Measurements from ENCODE around the gene RPP30.

DNA sequence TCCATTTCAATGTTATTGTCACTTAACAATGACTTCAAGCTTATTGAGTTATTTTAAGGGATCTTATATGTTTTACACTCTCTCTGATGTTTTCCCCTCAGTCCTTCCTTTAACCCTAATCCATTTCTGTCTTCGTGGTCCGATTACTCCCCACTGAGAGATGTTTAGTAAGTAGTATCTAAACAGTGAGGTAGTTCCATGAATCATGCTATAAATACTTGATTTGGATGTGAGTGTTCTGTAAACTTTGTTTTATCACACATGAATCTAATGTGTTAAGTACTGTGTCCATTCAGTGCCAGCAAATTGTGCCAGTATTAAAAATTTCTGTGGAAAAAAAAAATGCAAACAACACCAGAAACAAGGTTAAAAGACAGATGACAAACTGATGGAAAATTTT is 18.6 kb downstream of the RPP30 start:
- no peak for TF ChIP-seq POLR2A (IDR thresholded peaks at IDR 0.05)
- TF ChIP-seq CTCF (IDR thresholded peaks at IDR 0.05) = no peak
